IPS-NIHi11 (cell line): ENCODE results near the gene MASP2.
"Not testable (repeated sequence)": the region's sequence is repeated elsewhere in the genome, so short reads cannot be mapped to it uniquely, and the experiment has no call there.

Experiments used
- DNase-seq: peaks from one replicate; pipeline ENCODE4 v3.0.0; 2012; ENCODE audit warnings: mixed read lengths, low spot score

MASP2 gene

DNA sequence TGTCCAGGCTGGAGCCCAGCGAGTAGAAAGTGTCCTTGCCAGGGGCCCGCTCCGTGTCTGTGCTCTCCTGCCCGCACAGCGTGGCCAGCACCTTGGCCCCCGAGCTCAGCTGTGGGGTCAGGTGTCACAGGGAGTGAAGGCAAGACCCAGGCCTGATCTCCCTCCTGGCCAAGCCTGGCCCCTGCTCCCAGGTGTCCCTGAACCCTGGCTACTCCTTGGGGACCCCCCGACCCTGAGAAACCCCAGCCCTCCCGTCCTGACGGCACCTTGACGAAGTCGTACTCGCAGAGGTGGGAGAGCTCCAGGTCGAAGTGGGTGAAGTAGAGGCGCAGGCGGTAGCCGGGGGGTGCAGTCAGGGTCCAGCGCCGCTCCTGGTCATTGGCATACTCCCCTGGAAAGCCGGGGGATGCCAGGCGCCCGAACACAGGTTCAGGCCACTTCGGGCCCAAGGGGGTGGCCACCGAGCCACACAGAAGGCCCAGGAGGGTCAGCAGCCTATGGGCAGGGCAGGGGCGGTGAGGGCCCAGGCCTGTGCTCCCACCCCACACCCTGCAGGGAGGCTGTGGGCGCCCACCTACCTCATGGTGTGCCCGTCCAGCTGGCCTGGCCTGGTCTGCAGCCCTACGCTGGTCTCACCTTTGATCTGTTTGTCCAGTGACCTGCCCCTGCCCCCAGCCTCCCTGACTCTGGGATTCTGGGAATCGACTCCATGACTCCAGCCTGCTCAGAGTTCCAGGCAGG, at the start of gene MASP2:
Gene MASP2 (minus strand): TSS at position 615 of the 741 bp plus-strand sequence. CDS start 32 bp downstream, at position 583.
- DNase-seq, result no peak

GRCh38 chr1:11083784-11084183, 36.7 kb upstream of the MASP2 start:
- DNase-seq, result not testable (repeated sequence)

- no peak for DNase-seq
Observed at GRCh38 chr1:11080931-11081330, 33.9 kb upstream of the MASP2 start.

- DNase-seq, result no peak
Observed at GRCh38 chr1:11078631-11079030, 31.6 kb upstream of the MASP2 start.

- not testable (repeated sequence) for DNase-seq
Observed at GRCh38 chr1:11073398-11073797, 26.4 kb upstream of the MASP2 start.

GRCh38 chr1:11072216-11072917, 25.3 kb upstream of the MASP2 start:
- DNase-seq, result peak; percentile 41

GRCh38 chr1:11071463-11072215, 24.6 kb upstream of the MASP2 start:
- DNase-seq, result no peak

DNA sequence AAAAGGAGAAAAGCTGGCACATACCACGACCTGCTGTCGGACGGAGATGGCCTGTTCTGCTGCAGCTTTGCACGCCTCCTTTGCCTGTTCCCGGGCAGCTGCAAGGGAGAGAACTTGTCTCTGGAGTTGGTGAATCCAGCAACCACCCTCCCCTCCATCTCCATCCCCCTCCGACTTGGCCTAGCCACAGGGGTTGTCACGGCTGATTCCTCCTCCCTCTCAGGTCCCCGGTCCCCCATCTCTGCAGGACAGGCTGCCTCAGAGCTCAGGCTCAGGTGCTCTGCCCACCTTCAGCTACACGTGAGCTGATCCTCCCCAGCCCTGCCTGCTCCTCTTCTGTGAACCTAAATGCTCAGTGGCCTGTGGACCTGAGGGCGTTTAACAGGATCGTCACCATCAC, 23.8 kb upstream of the MASP2 start:
- no peak for DNase-seq

DNA sequence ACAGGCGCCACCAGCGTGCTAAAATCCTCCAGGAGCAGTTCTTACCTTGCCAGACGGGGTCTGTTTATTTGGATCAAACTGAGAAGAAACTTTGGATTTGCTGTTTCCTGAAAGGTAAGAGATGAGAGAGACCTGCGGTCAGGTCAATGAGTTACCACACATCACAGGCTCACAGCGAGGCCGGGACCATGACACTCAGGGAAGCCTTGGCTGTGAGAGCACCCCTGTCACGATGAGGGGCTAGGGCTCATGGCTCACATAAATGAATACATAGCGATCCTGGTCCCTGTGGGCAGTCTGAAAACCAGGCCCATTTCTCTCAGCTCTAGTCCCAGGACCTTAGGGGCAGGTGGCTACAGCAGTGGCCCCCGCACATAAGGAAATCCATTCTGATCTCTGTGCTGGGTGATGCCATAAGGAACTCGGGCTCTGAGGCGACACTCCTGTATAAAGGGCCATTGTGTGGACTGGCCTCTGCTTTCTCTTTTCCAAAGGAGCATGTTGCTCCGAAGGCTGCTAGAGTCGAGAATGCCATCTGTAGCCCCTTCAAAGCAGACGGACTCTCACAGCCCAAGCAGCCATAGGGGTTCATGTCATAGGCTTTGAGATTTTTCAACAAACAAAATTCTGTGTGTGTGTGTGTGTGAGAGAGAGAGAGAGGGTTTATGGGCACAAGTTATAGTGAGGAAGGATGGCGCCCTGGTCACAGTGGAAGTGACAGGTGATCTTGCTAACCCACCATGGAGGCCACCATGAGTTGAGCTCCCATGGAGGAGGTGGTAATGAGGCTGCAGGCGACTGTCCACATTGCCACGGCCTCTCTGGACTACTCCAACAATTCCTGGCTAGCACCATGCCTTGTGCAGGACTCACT, 21.8 kb upstream of the MASP2 start:
- DNase-seq, result no peak

GRCh38 chr1:11067716-11068599, 20.9 kb upstream of the MASP2 start:
- no peak for DNase-seq

DNA sequence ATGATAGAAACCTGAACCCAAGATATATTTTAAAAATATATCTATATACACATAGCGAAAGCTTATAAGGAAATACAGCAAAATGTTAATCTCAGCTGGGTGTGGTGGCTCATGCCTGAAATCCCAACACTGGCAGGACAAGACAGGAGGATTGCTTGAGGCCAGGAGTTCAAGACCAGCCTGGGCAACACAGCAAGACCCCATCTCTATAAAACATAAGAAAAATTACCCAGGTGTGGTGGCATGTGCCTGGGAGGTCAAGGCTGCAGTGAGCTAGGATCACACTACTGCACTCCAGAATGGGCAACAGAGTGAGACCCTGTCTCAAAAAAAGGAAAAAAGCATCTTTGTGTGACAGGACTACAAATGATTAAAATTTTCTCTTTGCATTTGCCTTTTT, 18.8 kb upstream of the MASP2 start:
- DNase-seq, result no peak

GRCh38 chr1:11064942-11065341, 17.9 kb upstream of the MASP2 start:
- no peak for DNase-seq

DNA sequence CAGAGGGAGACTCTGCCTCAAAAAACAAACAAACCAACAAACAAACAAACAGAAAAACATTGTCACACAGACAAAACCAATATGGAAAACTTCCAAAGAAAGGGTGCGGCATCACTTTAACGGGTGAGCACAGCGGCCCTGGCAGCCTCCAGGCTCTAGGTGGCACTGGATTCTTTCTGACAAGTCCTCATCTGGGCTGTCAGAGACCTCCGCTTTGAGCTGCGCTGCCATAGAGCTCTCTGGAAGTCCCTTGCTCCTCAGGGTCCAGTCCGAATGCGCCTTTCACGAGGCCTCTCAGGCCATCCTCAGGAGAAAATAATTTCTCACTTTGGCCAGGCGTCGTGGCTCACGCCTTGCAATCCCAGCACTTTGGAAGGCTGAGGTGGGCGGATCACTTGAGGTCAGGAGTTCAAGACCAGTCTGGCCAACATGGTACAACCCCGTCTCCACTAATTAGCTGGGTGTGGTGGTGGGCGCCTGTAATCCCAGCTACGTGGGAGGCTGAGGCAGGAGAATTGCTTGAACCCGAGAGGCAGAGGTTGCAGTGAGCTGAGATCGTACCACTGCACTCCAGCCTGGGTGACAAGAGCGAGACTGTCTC, 17.0 kb upstream of the MASP2 start:
- peak; percentile 50 for DNase-seq

DNA sequence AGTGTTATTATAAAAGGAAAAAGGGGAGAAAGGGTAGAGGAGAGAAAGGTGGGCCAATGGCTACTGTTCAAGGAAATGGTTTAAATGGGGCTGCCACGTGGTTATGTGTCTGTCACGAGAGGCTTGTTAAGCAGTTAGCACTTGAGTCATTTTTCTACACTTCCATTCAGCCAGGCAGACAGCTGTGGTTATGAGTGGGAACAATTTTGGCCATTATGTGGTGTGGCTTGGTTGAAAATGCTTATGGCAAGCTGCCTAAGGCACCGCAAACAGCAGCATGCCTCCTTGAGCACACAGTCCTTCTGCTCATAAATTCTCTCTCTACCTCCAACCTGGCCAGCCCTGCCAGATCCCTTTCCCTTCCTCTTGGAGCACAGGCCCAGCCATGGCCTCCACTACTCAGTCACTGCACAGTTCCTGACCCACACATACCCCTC, 15.9 kb upstream of the MASP2 start:
- DNase-seq, result no peak

DNA sequence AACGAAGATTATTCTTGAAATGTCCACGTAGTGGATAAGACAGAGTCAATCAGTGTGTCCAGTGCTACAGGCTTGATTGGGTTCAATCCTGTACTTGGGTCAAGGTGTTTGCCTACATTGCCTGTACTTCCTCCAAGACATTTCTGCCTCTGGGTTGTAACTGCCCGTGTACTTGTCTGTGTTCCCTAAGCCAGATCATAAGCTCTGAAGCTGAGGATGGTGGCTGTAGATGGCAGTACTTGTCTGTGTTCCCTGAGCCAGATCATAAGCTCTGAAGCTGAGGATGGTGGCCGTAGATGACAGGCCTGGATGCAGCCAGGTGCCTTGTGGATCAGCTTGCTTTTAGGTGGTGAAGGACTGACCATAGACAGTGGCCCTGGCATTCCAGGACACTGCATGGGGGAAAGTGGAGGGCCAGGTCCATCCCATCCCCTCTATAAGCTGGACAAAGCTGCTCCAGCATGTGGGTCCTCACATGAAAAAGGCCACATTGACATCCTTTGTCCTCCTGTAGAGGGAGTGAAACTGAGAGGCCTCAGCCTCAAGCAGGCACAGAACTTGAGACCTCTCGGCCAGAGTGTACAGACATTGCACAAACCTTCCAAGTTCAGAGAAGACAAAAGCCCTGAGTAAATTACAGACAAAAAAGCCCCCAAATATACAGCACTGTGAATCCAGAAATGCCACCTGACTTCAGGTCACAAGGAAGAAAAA, 14.8 kb upstream of the MASP2 start:
- no peak for DNase-seq

DNA sequence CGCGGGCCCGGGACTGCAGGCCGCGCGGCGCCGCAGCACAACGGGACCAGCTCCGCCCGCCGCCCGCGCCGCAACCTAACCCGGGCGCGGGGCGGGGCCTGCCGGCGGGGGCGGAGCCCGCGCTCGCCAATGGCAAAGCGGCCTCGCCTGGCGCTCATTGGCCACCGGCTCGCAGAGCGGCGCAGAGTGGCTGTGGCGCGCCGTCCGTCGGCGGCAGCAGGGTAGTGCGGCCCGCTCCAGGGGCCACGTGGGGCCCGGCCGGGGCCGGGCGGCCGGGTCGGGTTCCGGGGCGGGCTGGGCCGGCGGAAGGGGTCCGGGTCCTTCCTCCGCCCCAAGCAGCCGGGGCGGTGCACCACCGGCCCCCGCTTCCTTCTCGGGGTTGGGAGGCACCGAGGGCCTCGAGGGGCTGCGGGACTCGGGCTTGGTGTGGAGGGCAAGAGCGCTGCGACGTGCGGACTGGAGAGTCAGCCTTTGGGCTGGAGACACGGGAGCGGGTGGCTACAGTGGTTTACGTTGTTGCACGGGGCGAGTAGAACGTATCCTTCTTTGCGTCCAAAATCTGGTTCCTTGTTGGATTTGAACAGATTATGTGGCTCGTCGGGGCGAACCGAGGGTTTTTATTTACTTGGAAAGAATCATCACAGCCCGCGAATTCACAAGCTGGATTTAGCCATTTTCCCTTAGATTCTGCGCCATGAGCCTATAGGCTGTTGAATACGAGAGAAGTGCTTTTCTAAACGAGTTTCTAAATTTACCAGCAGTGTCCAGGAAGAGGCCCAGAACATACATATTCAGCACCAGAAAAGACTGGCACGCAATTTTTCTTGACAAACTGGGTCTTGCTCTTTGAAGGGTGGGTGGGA, 13.2 kb upstream of the MASP2 start, which contains the start of gene SRM:
Gene SRM (minus strand): TSS at position 51 of the 863 bp plus-strand sequence. CDS start 75 bp downstream, outside the sequence.
- DNase-seq, result peak; percentile 100

DNA sequence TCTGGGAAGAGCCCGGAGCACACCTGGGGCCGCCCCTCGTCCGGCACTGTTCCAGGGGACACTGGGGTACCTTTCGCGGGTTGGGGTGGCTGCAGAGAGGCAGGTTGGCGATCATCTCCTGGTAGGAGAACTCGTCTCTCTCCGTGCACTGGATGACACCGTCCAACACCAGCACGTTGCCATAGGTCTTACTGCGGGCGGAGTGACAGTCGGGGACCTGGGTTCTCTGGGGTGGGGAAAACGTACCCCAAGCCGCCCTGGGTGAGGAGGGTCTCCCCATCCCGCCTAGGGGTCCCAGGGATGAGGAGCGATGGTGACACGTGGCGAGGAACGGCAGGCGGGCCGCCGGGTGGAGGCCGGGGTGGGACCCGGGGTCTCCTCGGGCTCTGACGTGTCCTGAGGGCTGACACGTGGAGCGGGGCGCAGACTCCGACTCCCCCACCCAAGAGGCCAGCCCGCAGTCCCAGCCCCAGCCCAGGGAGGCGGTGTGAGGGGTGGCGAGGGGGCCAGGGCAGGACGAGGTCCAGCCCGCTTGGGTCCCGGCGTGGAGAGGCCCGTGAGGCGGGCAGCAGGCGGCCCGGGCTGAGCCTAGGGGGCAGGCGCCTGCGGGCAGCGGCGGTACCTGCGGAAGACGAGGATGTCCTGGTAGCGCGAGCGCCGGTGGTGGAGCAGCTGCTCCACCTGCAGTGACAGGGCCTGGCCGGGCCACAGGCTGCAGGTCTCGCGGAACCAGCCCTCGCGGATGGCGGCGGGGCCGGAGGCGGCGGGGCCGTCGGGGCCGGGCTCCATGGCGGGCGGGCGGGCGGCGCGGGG, 12.3 kb upstream of the MASP2 start:
- DNase-seq, result no peak
